MCF 10A (cell line): ENCODE measurements around the gene FEZ2. TPM values are rescaled to one million over a fixed set of nuclear protein-coding genes. Genes with fewer than 3 reads are reported as not detected.

Experiments used
- BruUV-seq: library from RNA; stranded (reverse); fragments of 400-500 nt; replicated peaks from 2 replicates; lab custom pipeline; 2021; lab: Mats Ljungman, UMichigan
- CTCF ChIA-PET: fragments of 300-600 bp; sonication (Branson Sonifier 250); formaldehyde crosslinking; extraction: SDS; loops from one replicate; lab custom pipeline; 2021; ENCODE audit warnings: antibody characterized with exemption, inconsistent platforms; lab: Yijun Ruan, JAX
- POLR2A ChIA-PET: fragments of 300-600, 350-650 bp; sonication (Branson Sonifier 250); formaldehyde crosslinking; extraction: SDS; loops from one replicate; lab custom pipeline; 2020; ENCODE audit warnings: antibody characterized with exemption, inconsistent platforms; lab: Yijun Ruan, JAX
- DNase-seq: peaks from one replicate; pipeline ENCODE4 v3.0.0-alpha.2; 2018; ENCODE audit not compliant: unreplicated experiment
- H3K27ac Mint-ChIP-seq: one replicate; pipeline ENCODE4 v1.8.0; 2022; ENCODE audit warnings: mild to moderate bottlenecking, low read depth, mixed read lengths; ENCODE audit not compliant: unreplicated experiment
- H3K27me3 Mint-ChIP-seq: one replicate; pipeline ENCODE4 v1.8.0; 2022; ENCODE audit warnings: mixed read lengths; ENCODE audit not compliant: insufficient read depth, unreplicated experiment
- H3K36me3 Mint-ChIP-seq: one replicate; pipeline ENCODE4 v1.8.0; 2022; ENCODE audit warnings: mild to moderate bottlenecking, moderate library complexity, mixed read lengths; ENCODE audit not compliant: insufficient read depth, unreplicated experiment
- H3K4me1 Mint-ChIP-seq: one replicate; pipeline ENCODE4 v1.8.0; 2022; ENCODE audit warnings: mixed read lengths; ENCODE audit not compliant: insufficient read depth, unreplicated experiment
- H3K4me3 Mint-ChIP-seq: one replicate; pipeline ENCODE4 v1.8.0; 2022; ENCODE audit warnings: mild to moderate bottlenecking, moderate library complexity, mixed read lengths; ENCODE audit not compliant: unreplicated experiment
- H3K9me3 Mint-ChIP-seq: one replicate; pipeline ENCODE4 v1.8.0; 2022; ENCODE audit warnings: mixed read lengths; ENCODE audit not compliant: unreplicated experiment
- CTCF ChIP-seq: fragments of 200-600 bp; IDR thresholded peaks from one replicate; pipeline ENCODE4 v1.8.0; 2022; ENCODE audit warnings: antibody characterized with exemption, mild to moderate bottlenecking; ENCODE audit not compliant: unreplicated experiment
- intact Hi-C: fragments of 100-400 bp; cut with micrococcal nuclease; formaldehyde crosslinking; loops from 2 replicates; pipeline ENCODE4 v1.14.1; 2022
- total RNA-seq: library from RNA; stranded (reverse); gene quantifications from 2 replicates; pipeline ENCODE4 v1.2.3, GENCODE V29; 2022

Gene FEZ2
- total RNA-seq, 1 experiment from 2014 or later, result 31.9 TPM

DNA sequence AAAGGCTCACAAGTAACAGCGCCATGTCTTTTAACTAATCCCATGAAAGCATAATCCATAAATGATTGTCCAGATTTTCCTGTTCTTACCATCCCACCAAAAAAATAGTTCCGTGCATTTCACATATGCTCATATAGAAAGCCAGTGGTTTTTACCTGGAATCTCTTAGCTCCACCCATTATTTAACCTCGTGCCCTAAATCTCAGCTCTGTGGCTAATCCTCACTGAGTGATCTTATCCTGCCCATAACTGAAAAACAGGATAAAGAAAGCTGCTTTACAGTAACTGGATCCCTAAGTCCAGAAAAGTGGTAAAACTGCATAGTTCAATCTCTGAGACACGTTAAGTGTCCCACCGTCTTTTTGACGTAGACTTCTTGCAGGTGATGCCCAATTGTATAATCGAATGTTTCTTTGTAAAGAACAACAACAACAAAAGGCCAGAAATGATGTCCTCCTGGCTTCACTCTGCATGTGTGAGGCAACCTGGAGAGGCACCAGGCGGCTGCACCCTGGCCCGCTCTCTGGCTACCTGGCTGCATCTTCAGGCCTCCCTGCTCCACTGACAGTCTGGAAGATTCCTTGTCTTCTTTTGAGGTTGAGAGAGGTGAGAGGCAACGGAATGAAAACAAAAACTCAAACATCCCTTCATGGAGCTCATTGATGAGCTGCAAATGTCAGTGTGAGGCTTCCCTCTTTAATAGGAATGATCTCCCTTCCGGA, 38.6 kb downstream of the FEZ2 start:
- H3K4me1 Mint-ChIP-seq, result peaks cover 35% of the 10 kb centered on the region
- POLR2A ChIA-PET, result interaction anchor here (0.6 to 3.9 kb wide), 6 partner anchors 10 to 766 kb away, joined by 3 to 23 read pairs (median 4); no protein-coding TSS in a partner anchor
- H3K9me3 Mint-ChIP-seq, result no peaks in the 10 kb centered on the region
- CTCF ChIA-PET, result interaction anchor here (0.7 to 1.8 kb wide), 4 partner anchors 14 to 475 kb away, joined by 3 to 7 read pairs (median 6); no protein-coding TSS in a partner anchor
- TF ChIP-seq CTCF, result no peak
- peaks cover 51% of the 10 kb centered on the region for H3K36me3 Mint-ChIP-seq
- H3K27me3 Mint-ChIP-seq, result no peaks in the 10 kb centered on the region
- BruUV-seq, result no TSS peak
- intact Hi-C loops, result no loop called here
- H3K4me3 Mint-ChIP-seq, result no peak overlapping the region
- no peak for DNase-seq
- H3K27ac Mint-ChIP-seq, result no peak overlapping the region

DNA sequence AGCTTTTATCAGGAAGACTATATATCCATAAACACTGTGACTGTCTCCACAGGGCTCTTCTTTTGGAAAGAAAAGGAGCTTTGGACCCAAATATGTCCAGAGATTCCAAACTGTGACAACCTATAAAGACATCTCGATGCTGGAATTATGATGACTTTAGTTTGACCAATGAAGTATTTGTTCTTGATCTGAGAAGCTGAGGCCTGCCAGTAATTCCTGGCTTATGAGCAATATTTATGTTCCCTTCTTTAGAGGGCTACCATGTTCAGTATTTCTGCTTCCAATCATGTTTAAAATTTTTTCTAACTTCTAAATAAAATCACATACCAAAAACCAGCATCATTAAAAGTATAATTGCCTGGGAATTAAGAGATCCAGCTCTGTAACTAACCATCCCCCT, 41.1 kb downstream of the FEZ2 start:
- H3K36me3 Mint-ChIP-seq, result peaks cover 73% of the 10 kb centered on the region
- no peak for TF ChIP-seq CTCF
- peaks cover 13% of the 10 kb centered on the region for H3K4me1 Mint-ChIP-seq
- H3K4me3 Mint-ChIP-seq, result no peak overlapping the region
- H3K9me3 Mint-ChIP-seq, result no peaks in the 10 kb centered on the region
- H3K27me3 Mint-ChIP-seq, result no peaks in the 10 kb centered on the region
- DNase-seq, result no peak
- intact Hi-C loops, result no loop called here
- POLR2A ChIA-PET, result interaction anchor here (0.6 to 3.9 kb wide), 4 partner anchors 11 to 190 kb away, joined by 3 to 23 read pairs (median 3); no protein-coding TSS in a partner anchor
- H3K27ac Mint-ChIP-seq, result no peak overlapping the region
- CTCF ChIA-PET, result interaction anchor here (0.5 to 1.8 kb wide), 7 partner anchors 11 to 229 kb away, joined by 3 to 5 read pairs (median 4); no protein-coding TSS in a partner anchor
- no TSS peak for BruUV-seq

DNA sequence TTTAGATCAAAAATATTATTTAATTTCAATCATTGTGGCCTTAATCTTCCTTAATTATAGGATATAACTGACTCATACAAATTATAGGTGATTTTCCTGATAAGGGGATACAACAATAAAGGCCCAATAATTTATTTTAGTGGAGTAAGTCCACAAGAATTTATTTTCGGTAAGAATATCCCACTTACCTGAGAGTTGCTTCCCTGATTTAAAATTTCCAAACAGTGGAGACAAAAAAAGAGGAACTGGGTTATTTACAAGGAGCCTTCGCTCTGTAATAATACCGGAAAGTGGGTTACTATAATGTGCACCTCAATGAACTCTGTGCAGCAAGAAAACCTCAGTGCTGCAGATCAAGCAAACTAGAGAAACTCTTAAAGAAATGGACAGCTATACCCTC, 42.2 kb downstream of the FEZ2 start:
- intact Hi-C loops, result no loop called here
- peaks cover 5% of the 10 kb centered on the region for H3K4me1 Mint-ChIP-seq
- H3K27me3 Mint-ChIP-seq, result no peaks in the 10 kb centered on the region
- ChIA-PET CTCF (interaction anchor here (0.7 to 1.7 kb wide), 5 partner anchors 10 to 215 kb away, joined by 3 to 5 read pairs (median 4); no protein-coding TSS in a partner anchor), POLR2A (interaction anchor here (3.9 kb wide), 1 partner anchor 12 kb away, joined by 23 read pairs; no protein-coding TSS in a partner anchor)
- no peaks in the 10 kb centered on the region for H3K9me3 Mint-ChIP-seq
- BruUV-seq, result no TSS peak
- H3K27ac Mint-ChIP-seq, result no peak overlapping the region
- no peak for TF ChIP-seq CTCF
- H3K4me3 Mint-ChIP-seq, result no peak overlapping the region
- no peak for DNase-seq
- H3K36me3 Mint-ChIP-seq, result peaks cover 77% of the 10 kb centered on the region

- BruUV-seq, result no TSS peak
- intact Hi-C loops, result no loop called here
- TF ChIP-seq CTCF, result no peak
- H3K27me3 Mint-ChIP-seq, result no peaks in the 10 kb centered on the region
- DNase-seq, result no peak
- ChIA-PET POLR2A (interaction anchor here (1.1 to 2.9 kb wide), 3 partner anchors 8 to 64 kb away, joined by 3 to 11 read pairs (median 7); no protein-coding TSS in a partner anchor), CTCF (interaction anchor here (2.5 kb wide), 1 partner anchor 110 kb away, joined by 15 read pairs; no protein-coding TSS in a partner anchor)
- H3K36me3 Mint-ChIP-seq, result peaks cover 87% of the 10 kb centered on the region
- H3K4me1 Mint-ChIP-seq, result peaks cover 3% of the 10 kb centered on the region
- no peak overlapping the region for H3K27ac Mint-ChIP-seq
- no peaks in the 10 kb centered on the region for H3K9me3 Mint-ChIP-seq
- H3K4me3 Mint-ChIP-seq, result no peak overlapping the region
Observed at GRCh38 chr2:36554531-36554930, 43.4 kb downstream of the FEZ2 start.
